ENCODE data around the gene SLITRK1. TPM values are rescaled to one million over a fixed set of nuclear protein-coding genes. Genes with fewer than 3 reads are reported as not detected.

SLITRK1 gene
- total and polyA plus RNA-seq, 2 donors, result 0.05 to 0.07 TPM

DNA sequence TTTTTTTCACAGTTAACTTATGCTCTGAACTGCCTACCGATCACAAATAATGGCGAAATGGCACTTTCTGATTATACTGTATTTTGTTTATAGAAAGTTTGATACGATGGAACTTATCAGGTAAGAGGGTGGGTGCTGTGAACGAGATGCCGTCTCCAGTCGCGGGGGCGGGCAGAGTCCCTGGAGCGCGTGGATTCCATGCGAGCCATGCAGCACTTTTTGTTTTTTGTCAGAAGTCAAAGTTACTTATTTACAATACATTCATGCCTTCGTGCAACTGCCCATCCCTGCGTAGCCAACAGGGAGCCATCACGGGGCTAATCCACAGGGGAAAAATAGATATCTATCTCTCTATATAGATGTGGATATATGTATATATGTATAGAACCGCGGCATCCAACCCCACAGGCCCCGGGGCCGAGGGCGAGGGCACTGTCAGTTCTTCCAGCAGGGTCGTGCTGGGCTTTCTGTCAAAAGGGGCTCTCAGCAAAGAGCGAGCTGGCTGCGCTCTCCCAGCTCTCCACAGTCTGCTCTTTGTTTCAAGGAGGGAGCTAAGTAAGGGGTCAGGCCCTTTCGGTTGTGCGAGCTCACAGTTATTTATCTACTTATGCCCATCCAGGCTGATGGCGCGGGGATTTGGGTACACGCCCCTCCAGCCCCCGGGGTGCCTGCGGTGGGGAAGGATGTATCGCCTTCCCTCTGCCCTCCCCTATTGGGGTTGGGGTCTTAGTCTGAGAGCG, 3.4 kb downstream of the SLITRK1 start:
- no peaks in the 10 kb centered on the region for H3K36me3 ChIP-seq (ENCODE audit: control insufficient read depth in 2 of 2, insufficient read depth in 2 of 2, low read length in 1 of 2)
- DNase-seq (ENCODE audit: low read depth in 6 of 9, low spot score in 9 of 9), result no peak
- peaks cover 19 to 59% of the 10 kb centered on the region in 2 donors for H3K27me3 ChIP-seq (ENCODE audit: control insufficient read depth in 2 of 2, insufficient read depth in 1 of 2, low read length in 1 of 2)
- H3K4me1 ChIP-seq (ENCODE audit: control insufficient read depth in 2 of 2, insufficient read depth in 2 of 2, low read length in 2 of 2), result peaks cover 0 to 8% of the 10 kb centered on the region in 2 donors
- no peak overlapping the region for H3K27ac ChIP-seq (ENCODE audit: low read depth in 1 of 2, low read length in 1 of 2)
- 11% methylated on average over 31 of the region's 31 CpGs for WGBS
- H3K4me3 ChIP-seq (ENCODE audit: low read length in 2 of 2), result no peak overlapping the region
- H3K9me3 ChIP-seq (ENCODE audit: control insufficient read depth in 2 of 2, insufficient read depth in 1 of 2, low read length in 1 of 2), result no peaks in the 10 kb centered on the region

DNA sequence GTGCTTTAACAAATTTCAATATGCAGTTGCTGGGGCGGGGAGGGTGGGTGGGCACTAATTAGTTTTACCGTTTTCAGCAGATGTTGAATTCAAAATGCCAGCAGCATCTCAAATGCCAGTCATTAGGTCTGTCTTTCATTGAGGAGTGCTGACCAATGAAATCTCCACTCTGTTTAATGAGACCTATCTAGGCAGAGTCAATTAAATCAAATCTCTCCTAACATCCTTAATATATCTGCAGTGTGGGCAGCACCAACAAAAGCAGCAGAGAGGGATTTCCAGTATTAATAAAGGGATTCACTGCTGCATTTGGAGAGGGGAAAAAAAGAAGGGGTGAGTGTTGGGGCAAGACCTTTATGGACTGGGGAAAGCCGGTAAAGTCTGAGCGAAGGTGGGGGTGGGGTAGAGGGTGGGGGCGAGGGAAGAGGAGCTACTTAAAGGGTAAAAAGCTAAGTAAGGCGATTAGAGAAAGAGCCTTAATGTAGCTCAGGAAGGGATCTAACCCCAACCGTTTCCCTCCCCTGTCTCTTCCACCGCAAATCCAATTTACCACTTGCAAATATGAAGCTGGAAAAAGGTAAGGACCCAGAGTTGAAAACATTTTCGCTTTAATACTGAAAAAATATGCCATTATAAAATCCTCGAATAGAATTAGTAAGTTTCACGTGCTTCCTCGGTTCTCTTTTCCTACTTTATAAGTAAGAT, 4.5 kb downstream of the SLITRK1 start:
- DNase-seq (ENCODE audit: low read depth in 6 of 9, low spot score in 9 of 9), result no peak
- 64% methylated on average over 12 of the region's 12 CpGs for WGBS

DNA sequence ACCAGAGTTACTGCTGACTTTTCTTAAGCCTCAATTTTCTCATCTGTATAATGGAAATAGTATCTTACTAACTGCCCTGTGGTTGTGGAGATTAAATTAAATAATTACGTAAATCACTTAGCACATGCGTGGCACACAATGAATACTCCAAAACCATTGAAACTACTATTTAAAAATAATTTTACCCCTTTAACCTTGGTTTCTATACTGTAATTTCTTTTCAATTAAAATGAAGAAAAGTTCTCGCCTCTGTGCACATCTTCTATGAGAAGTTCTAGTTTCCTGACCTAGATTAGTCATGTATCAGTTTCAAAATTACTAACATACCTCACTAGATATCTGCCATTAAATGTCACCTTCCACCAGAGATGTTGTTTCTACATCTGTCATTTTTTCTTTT, 5.7 kb downstream of the SLITRK1 start:
- no peaks in the 10 kb centered on the region for H3K36me3 ChIP-seq (ENCODE audit: control insufficient read depth in 2 of 2, insufficient read depth in 2 of 2, low read length in 1 of 2)
- no peak overlapping the region for H3K4me3 ChIP-seq (ENCODE audit: low read length in 2 of 2)
- WGBS, result 96% methylated on average over 3 of the region's 3 CpGs
- no peak overlapping the region for H3K27ac ChIP-seq (ENCODE audit: low read depth in 1 of 2, low read length in 1 of 2)
- H3K9me3 ChIP-seq (ENCODE audit: control insufficient read depth in 2 of 2, insufficient read depth in 1 of 2, low read length in 1 of 2), result no peaks in the 10 kb centered on the region
- peaks cover 0 to 4% of the 10 kb centered on the region in 2 donors for H3K4me1 ChIP-seq (ENCODE audit: control insufficient read depth in 2 of 2, insufficient read depth in 2 of 2, low read length in 2 of 2)
- peaks cover 16 to 38% of the 10 kb centered on the region in 2 donors for H3K27me3 ChIP-seq (ENCODE audit: control insufficient read depth in 2 of 2, insufficient read depth in 1 of 2, low read length in 1 of 2)
- DNase-seq (ENCODE audit: low read depth in 6 of 9, low spot score in 9 of 9), result no peak

More for the DNA sequence above, 4.5 kb downstream of the SLITRK1 start:
- Histone ChIP-seq H3K27me3 (ENCODE audit: control insufficient read depth in 2 of 2, insufficient read depth in 1 of 2, low read length in 1 of 2) (peaks cover 19 to 50% of the 10 kb centered on the region in 2 donors), H3K4me1 (ENCODE audit: control insufficient read depth in 2 of 2, insufficient read depth in 2 of 2, low read length in 2 of 2) (peaks cover 0 to 8% of the 10 kb centered on the region in 2 donors), H3K27ac (ENCODE audit: low read depth in 1 of 2, low read length in 1 of 2) (no peak overlapping the region), H3K36me3 (ENCODE audit: control insufficient read depth in 2 of 2, insufficient read depth in 2 of 2, low read length in 1 of 2) (no peaks in the 10 kb centered on the region), H3K4me3 (ENCODE audit: low read length in 2 of 2) (no peak overlapping the region), H3K9me3 (ENCODE audit: control insufficient read depth in 2 of 2, insufficient read depth in 1 of 2, low read length in 1 of 2) (no peaks in the 10 kb centered on the region)

DNA sequence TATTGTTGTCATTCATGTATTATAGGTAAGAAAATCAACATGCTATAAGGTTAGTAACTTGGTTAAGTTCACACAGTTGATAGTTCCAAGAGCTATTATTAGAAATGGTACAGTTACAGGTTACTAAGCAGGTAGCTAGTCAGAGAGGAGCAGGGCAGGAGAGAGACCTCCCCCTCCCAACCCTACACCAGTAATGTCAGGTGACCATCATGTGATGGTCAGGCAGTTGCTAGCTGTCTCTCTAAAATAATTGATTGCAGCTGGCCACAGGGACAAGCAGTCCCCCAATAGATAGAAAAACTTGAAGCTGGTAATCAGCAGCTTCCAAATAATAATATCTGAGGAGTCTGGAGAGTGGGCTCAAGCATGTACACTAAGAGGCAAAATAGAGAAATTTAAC, 14.6 kb downstream of the SLITRK1 start:
- DNase-seq (ENCODE audit: low read depth in 6 of 9, low spot score in 9 of 9), result no peak
- no peak overlapping the region for H3K27ac ChIP-seq (ENCODE audit: low read depth in 1 of 2, low read length in 1 of 2)
- no peak overlapping the region for H3K4me3 ChIP-seq (ENCODE audit: low read length in 2 of 2)
- no peaks in the 10 kb centered on the region for H3K4me1 ChIP-seq (ENCODE audit: control insufficient read depth in 2 of 2, insufficient read depth in 2 of 2, low read length in 2 of 2)
- no peaks in the 10 kb centered on the region for H3K9me3 ChIP-seq (ENCODE audit: control insufficient read depth in 2 of 2, insufficient read depth in 1 of 2, low read length in 1 of 2)
- no peaks in the 10 kb centered on the region for H3K36me3 ChIP-seq (ENCODE audit: control insufficient read depth in 2 of 2, insufficient read depth in 2 of 2, low read length in 1 of 2)
- no peaks in the 10 kb centered on the region for H3K27me3 ChIP-seq (ENCODE audit: control insufficient read depth in 2 of 2, insufficient read depth in 1 of 2, low read length in 1 of 2)

DNA sequence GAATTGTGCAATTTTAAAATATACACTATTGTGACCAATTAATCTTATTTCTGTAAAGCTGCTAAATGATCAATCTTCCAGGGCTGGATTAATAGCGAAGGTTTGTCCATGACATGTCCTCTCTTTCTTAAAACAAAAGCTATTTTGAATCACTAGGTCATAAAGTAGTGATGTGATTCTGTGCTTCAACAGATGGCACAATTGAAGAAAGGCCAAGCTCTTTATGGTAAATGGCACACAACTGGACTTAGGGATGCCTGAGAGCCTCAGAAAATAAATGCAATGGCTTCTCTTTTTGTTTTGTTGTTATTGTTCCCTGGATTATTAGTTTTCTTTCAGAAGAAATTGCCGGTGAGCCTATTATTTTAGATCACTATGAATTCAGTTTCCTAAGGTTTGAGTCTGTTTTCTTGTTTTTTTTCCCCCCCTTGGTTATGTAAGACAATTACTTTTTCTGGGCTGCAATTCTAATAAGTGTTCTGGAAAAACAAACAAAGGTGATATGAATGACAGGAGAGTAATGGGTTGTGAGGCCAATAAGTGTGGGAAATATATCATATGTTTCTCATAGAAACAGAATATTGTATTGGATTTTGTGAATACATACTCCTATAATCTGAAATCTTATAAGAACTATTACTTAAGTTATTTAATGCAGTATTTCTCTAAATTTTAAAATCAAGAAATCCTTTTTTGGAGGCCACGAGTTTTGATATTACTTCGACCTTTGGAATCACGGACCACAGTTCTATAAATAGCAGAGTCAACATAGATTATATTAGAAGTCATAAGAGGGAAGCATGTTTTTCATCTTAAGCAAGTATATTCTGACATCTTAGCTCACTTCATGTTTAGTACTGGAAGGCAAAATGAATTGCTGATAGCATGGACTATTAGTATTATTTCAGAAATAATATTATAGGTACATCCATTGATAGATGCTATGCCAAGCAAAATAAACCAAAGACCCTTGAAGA, 16.8 kb downstream of the SLITRK1 start:
- Histone ChIP-seq H3K4me1 (ENCODE audit: control insufficient read depth in 2 of 2, insufficient read depth in 2 of 2, low read length in 2 of 2) (no peaks in the 10 kb centered on the region), H3K4me3 (ENCODE audit: low read length in 2 of 2) (no peak overlapping the region), H3K27me3 (ENCODE audit: control insufficient read depth in 2 of 2, insufficient read depth in 1 of 2, low read length in 1 of 2) (no peaks in the 10 kb centered on the region), H3K36me3 (ENCODE audit: control insufficient read depth in 2 of 2, insufficient read depth in 2 of 2, low read length in 1 of 2) (no peaks in the 10 kb centered on the region), H3K9me3 (ENCODE audit: control insufficient read depth in 2 of 2, insufficient read depth in 1 of 2, low read length in 1 of 2) (no peaks in the 10 kb centered on the region), H3K27ac (ENCODE audit: low read depth in 1 of 2, low read length in 1 of 2) (no peak overlapping the region)
- 94% methylated on average over 5 of the region's 5 CpGs for WGBS
- DNase-seq (ENCODE audit: low read depth in 6 of 9, low spot score in 9 of 9), result no peak

DNA sequence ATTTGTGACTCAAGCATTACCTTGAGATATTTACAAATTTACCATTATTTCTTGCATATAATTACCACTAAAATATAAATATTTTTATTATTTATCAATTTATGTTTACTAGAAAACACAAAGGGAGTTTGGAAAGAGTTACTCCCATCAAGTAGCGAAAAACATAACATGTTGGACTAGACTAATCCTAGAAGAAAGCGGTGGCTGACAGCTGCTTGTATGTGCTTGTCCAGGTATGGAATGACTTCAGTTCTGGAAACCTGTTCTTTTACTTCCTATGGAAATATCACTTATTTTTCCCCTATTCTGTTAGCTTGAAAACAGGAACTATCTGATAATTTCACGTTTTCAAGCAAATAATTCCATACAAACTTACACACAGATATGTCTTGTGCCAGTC, 28.5 kb downstream of the SLITRK1 start:
- Histone ChIP-seq H3K36me3 (ENCODE audit: control insufficient read depth in 2 of 2, insufficient read depth in 2 of 2, low read length in 1 of 2) (no peaks in the 10 kb centered on the region), H3K27me3 (ENCODE audit: control insufficient read depth in 2 of 2, insufficient read depth in 1 of 2, low read length in 1 of 2) (no peaks in the 10 kb centered on the region), H3K4me3 (ENCODE audit: low read length in 2 of 2) (no peak overlapping the region), H3K4me1 (ENCODE audit: control insufficient read depth in 2 of 2, insufficient read depth in 2 of 2, low read length in 2 of 2) (no peaks in the 10 kb centered on the region), H3K9me3 (ENCODE audit: control insufficient read depth in 2 of 2, insufficient read depth in 1 of 2, low read length in 1 of 2) (no peaks in the 10 kb centered on the region), H3K27ac (ENCODE audit: low read depth in 1 of 2, low read length in 1 of 2) (no peak overlapping the region)
- 90% methylated on average over 3 of the region's 3 CpGs for WGBS
- no peak for DNase-seq (ENCODE audit: low read depth in 6 of 9, low spot score in 9 of 9)

DNA sequence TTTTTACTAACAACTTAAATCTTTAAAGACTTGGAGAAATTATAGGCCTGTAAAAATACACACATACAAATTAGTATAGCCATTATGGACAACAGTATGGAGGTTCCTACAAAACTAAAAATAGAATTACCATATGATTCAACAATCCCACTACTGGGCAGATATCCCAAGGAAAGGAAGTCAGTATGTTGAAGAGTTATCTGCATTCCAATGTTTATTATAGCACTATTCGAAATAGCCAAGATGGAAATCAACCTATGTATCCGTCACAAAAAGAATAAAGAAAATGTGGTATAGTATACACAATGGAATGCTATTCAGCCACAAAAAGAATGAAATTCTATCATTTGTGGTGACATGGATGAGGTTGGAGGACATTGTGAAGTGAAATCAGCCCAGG, 37.2 kb downstream of the SLITRK1 start:
- H3K4me1 ChIP-seq (ENCODE audit: control insufficient read depth in 2 of 2, insufficient read depth in 2 of 2, low read length in 2 of 2), result no peaks in the 10 kb centered on the region
- H3K27me3 ChIP-seq (ENCODE audit: control insufficient read depth in 2 of 2, insufficient read depth in 1 of 2, low read length in 1 of 2), result no peaks in the 10 kb centered on the region
- 97% methylated on average over 2 of the region's 2 CpGs for WGBS
- no peaks in the 10 kb centered on the region for H3K9me3 ChIP-seq (ENCODE audit: control insufficient read depth in 2 of 2, insufficient read depth in 1 of 2, low read length in 1 of 2)
- H3K36me3 ChIP-seq (ENCODE audit: control insufficient read depth in 2 of 2, insufficient read depth in 2 of 2, low read length in 1 of 2), result no peaks in the 10 kb centered on the region
- no peak overlapping the region for H3K27ac ChIP-seq (ENCODE audit: low read depth in 1 of 2, low read length in 1 of 2)
- no peak overlapping the region for H3K4me3 ChIP-seq (ENCODE audit: low read length in 2 of 2)
- DNase-seq (ENCODE audit: low read depth in 6 of 9, low spot score in 9 of 9), result no peak

DNA sequence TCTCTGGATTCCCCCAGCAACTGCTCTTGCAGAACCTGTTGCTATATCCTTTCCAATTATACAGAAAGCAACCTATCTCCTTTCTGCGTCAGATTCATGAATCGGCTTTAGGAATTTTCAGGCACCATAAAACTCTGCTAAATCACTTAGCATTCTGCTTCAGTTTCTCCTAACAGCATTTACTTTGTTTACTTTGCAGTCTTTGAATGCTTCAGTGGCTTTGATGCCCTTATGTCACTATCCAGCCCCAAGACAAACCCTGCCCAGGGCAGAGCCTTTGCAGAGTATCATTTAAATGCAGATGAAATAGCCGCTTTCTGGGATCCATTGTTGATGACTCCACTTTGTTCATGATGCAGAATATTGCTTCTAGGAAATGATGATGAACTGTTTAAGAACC, 43.1 kb downstream of the SLITRK1 start:
- Histone ChIP-seq H3K4me1 (ENCODE audit: control insufficient read depth in 2 of 2, insufficient read depth in 2 of 2, low read length in 2 of 2) (no peaks in the 10 kb centered on the region), H3K9me3 (ENCODE audit: control insufficient read depth in 2 of 2, insufficient read depth in 1 of 2, low read length in 1 of 2) (no peaks in the 10 kb centered on the region)
- 95% methylated on average over 3 of the region's 3 CpGs for WGBS

DNA sequence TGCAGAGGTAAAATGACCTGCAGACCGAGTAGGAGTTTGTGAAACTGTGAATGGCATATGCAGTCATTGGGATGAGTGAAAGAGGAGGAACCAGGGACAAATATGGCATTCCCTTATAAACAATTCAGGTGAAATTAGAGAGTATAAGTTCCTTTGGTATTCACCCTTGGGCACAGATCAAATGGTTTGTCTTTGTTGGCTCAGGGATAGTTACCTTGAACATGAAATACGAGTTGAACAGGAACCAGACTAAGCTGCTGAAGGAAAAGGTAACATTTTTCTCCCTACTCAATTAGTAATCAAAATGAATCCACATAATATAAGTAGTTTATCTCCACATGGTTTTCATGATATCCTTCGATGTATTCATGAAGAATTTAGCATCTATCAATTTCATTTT, 50.5 kb downstream of the SLITRK1 start:
- H3K4me1 ChIP-seq (ENCODE audit: control insufficient read depth in 2 of 2, insufficient read depth in 2 of 2, low read length in 2 of 2), result no peaks in the 10 kb centered on the region
- no peaks in the 10 kb centered on the region for H3K9me3 ChIP-seq (ENCODE audit: control insufficient read depth in 2 of 2, insufficient read depth in 1 of 2, low read length in 1 of 2)
- no peaks in the 10 kb centered on the region for H3K36me3 ChIP-seq (ENCODE audit: control insufficient read depth in 2 of 2, insufficient read depth in 2 of 2, low read length in 1 of 2)
- WGBS, result 90% methylated on average over 3 of the region's 3 CpGs
- H3K27ac ChIP-seq (ENCODE audit: low read depth in 1 of 2, low read length in 1 of 2), result no peak overlapping the region
- H3K27me3 ChIP-seq (ENCODE audit: control insufficient read depth in 2 of 2, insufficient read depth in 1 of 2, low read length in 1 of 2), result no peaks in the 10 kb centered on the region
- H3K4me3 ChIP-seq (ENCODE audit: low read length in 2 of 2), result no peak overlapping the region
- no peak for DNase-seq (ENCODE audit: low read depth in 6 of 9, low spot score in 9 of 9)

More for the DNA sequence above, 43.1 kb downstream of the SLITRK1 start:
- no peaks in the 10 kb centered on the region for H3K27me3 ChIP-seq (ENCODE audit: control insufficient read depth in 2 of 2, insufficient read depth in 1 of 2, low read length in 1 of 2)
- no peak overlapping the region for H3K27ac ChIP-seq (ENCODE audit: low read depth in 1 of 2, low read length in 1 of 2)
- no peak overlapping the region for H3K4me3 ChIP-seq (ENCODE audit: low read length in 2 of 2)
- no peak for DNase-seq (ENCODE audit: low read depth in 6 of 9, low spot score in 9 of 9)
- no peaks in the 10 kb centered on the region for H3K36me3 ChIP-seq (ENCODE audit: control insufficient read depth in 2 of 2, insufficient read depth in 2 of 2, low read length in 1 of 2)
